Measurements from ENCODE around the gene STIM1.

STIM1 gene

DNA sequence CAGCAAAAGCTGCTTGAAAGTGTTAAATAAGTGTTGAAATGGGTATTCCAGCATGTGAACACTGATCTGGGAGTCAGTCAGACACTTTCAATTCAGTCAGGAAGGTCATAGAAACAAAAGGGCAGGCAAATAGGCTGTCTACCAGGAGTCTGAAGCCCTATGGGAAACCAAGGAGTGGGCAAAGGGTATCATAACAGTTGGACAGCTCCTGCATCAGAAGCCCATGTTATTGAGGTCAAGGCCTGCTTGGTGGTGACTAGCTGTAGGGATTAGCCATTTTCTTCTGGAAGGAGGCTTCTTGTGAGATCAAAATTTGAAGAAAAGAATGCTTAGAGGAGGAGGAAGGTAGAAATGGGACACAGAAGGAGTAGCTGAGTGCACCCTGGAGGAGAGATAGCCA, 97.3 kb downstream of the STIM1 start:
- DNase-seq (ENCODE audit: low read depth) = no peak

DNA sequence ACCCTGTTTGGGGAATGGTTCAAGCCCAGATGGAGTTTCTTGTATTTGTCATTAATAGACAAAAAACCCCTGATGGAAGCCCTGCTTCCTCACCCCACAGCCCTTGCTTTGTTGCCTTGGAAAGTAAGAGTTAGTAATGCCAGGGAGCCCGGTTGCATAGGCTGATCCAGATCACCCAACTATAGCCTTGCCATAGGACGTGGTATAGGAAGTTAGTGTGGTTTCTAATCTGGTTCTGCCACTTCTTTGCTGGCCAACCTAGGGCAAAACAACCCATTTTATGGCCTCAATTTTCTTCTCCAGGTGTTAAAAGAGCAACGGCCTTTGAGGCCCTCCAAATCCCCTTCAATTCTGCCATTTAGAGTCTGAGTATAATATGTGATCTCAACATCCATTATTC, 97.9 kb downstream of the STIM1 start:
- no peak for DNase-seq (ENCODE audit: low read depth)

DNA sequence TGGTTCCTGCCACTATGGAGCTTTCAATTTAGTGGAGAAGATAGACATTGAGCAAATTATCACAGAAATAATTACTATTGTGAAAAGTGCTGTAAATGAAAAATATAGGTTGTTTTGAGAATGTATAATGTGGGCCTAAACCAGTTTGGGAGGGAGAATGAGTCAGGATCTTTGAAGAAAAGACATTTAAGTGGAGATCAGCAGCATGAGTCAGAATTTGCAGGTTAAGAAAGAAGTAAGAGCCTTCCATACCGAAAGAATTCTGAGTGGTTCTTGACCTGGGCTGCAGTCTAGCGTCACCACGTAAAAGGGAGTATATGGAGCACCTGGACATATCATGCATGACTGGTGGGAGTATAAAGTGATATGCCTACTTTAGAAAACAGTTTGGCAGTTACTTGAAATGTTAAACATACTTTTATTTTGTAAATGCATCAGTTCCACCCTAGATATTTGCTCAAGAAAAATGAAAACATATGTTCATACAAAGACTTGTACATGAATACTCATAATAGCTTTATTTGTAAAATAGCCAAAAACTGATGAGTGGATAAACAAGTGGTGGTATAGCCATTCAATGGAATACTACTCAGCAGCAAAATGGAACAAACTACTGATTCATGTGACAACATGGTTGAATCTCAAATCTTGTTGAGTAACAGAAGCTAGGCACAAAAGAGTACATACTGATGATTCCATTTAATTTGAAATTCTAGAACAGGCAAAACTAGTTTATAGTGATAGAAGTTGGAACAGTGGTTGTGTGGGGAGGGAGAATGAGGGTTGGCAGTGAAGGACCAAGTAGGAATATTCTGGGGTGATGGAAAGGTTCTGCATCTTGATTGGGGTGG, 99.2 kb downstream of the STIM1 start:
- no peak for DNase-seq (ENCODE audit: low read depth)

DNA sequence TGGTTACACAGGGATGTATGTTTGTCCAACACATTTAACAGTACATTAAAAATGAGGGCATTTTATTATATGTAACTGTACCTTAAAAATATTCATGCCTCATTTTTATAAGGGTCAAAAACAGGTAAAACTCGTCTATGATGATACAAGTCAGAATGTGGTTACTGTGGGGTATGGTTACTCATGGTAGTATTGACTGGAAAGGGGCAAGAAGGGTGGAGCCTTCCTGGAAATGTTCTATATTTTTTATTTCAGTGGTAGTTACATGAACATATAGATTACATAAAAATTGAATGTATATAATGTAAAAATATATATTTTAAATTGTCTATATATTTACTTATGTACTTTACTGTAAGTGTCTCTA, 99.8 kb downstream of the STIM1 start:
- no peak for DNase-seq (ENCODE audit: low read depth)

DNA sequence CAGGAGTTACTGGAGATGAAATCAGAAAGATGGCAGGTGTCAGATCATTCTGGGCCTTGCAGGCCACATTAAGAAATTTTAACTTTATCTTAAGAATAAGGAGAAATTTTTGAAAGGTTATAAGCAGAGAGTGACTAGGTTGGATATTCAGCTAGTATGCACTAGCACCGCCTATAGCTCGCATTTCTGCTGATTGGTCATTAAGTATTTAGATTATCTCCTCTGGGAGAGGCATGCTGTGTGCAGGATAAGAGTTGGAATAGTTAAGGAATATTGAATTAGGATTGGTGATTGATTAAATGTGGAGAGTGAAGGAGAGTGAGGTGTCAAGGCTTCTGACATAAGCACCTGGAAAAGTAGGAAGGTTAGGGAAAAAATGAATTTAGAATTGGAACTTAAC, 100.6 kb downstream of the STIM1 start:
- no peak for DNase-seq (ENCODE audit: low read depth)

DNA sequence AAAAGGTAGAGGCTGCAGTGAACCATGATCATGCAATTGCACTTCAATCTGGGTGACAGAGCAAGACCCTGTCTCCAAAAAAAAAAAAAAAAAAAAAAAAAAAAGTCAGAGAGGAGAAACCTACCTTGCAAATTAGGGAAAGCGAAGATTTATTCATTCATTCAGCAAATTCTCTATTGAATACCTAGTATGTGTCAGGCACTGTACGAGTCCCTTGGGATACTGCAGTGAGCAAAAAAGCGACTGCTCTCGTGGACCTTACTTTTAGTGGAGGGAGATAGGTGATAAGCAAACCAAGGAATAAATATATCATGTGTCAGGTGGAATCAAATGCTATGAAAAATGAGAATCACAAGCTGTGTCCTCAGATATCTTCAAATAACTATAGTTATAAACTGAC, 101.3 kb downstream of the STIM1 start:
- DNase-seq (ENCODE audit: low read depth) = no peak

DNA sequence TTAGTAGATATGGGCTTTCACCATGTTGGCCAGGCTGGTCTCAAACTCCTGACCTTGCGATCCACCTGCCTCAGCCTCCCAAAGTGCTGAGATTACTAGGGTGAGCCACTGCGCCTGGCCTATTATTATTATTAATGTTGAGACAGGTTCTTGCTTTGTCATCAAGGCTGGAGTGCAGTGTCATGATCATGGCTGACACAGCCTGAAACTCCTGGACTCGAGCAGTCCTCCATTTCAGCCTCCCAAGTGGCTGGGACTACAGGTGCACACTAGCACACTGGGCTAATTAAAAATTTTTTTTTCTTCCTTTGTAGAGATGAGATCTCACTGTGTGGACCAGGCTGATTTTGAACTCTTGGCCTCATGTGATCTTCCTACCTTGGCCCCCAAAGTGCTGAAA, 102.0 kb downstream of the STIM1 start:
- no peak for DNase-seq (ENCODE audit: low read depth)

DNA sequence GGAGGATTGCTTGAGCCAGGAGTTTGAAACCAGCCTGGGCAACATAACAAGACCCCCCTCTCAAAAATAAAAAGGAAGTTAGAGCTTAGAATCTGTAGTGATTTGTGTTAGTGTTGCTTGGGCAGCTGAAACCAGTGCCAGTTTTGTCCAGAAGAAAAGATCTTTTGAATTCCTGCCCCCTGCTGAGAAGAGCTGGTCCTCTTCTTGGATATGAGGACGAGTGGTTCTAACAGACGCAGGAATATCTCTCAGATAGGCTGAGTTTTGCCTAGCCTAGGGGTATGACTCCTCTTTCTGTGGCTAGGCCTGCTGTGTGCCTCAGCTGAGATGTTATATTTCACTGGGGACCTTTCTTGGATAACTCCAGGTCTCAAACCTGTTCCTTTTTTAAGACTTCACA, 102.8 kb downstream of the STIM1 start:
- no peak for DNase-seq (ENCODE audit: low read depth)

DNA sequence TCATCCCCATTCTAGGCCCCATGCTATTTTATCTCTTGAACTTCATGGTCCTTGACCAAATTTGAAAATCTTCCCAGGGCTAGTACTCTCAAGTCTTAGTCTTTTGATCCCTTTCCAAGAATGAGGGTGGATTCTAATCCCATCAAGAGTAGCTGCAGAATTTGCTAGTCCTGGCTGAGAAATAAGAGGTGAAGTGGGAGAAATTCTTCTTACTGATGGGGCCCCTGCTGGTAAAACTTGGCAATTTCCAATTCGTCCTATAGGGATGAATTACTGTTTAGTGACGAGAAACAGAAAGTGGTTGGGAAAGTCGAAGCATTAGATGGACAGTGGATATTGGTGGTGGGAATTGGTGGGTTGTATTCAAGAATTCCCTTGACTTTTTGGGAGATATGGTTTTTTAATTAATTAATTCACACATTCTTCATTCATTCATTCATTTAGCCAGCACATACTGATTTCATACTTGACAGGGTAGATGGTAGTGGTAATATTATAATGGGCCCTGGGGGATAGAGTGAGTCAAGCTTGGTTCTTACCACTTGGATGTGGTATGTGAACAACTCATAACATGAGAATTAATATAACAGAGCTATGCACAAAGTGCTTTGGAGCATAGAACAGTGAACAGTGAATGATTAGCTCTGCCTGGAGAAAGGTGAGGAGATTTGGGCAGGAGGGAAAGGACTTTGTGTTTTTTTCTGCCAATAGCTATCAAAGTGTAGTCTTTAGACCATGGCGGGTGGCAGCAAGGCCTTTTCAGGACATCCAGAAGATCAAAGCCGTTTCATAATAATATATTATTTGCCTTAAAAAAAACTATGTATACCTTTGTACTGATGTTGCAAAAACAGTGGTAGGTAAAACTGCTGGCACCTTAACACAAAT, 103.8 kb downstream of the STIM1 start:
- no peak for DNase-seq (ENCODE audit: low read depth)

DNA sequence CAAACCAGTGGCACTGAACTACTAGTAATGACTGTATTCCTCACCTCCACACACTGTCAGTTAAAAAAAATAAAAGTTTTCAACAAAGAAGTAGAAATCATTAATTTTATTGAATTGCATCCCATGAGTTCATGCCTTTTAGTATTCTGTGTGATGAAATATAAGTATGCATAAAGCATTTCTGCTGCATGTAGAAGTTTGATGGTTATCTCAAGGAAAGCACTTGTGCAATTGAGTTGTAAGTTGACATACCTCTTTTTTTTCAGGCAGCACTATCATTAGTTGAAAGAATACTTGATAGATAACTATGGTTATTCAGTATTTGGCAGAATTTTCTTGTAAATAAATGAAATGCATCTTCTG, 104.4 kb downstream of the STIM1 start:
- no peak for DNase-seq (ENCODE audit: low read depth)

DNA sequence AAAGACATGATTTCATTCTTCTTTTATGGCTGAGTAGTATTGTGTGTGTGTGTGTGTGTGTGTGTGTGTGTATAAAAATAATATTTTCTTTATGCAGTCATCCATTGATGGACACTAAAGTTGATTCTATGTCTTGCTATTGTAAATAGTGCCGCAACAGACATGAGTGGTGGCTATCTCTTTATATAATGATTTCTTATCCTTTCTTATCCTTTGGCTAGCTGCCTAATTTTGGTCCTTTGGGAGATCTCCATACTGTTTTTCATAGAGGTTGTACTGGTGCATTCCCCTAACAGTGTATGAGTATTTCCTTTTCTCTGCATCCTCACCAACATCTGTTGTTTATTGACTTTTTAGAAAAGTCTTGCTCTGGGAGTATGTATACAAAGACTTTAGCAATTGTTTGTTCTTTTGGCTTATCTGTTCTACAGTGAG, 107.0 kb downstream of the STIM1 start:
- DNase-seq (ENCODE audit: low read depth) = no peak

DNA sequence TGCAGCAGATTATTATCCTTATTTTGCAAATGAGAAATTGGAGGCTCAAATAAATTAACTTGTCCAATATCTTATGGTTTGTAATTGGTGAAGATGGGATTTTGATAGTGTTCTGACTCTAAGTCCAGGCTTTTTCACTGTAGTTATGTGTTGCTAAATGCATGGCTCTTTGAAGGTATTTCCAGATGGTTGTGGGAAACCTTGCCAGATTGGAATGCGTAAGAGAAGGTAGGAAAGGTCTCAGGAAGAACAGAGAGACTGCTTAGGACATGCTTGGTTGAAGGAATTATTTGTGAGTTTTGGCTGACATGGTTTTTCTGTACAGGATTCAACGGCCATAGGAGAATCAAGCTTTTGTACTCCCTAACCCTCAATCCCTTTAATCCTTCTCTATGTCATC, 108.6 kb downstream of the STIM1 start:
- no peak for DNase-seq (ENCODE audit: low read depth)

DNA sequence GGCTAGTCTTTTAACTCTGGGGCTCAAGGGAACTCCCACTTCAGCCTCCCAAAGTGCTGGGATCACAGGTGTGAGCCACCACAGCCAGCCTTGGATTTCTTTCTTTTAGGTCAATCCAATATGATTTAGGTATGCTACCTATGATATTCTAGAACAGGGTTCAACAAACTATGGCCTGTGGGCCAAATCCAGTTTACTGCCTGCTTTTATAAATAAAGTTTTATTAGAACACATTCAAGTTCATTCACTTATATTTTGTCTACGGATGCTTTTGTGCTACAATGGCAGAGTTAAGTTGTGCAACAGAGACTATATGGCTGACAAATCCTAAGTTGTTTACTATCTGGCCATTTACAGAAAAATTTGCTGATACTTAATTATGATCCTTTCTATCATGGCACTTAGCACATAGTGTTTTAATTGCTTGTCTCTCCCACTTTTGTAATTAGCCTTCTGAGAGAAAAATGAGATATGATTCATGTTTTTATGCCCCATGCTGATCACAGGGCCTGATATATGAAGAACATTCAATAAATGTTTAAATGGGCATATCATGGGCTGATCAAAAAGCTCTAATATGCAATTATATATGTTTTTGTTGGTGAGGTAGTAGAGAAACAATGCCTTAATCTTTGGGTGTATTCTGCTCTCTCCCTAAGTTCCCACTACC, 109.6 kb downstream of the STIM1 start:
- DNase-seq (ENCODE audit: low read depth) = no peak

DNA sequence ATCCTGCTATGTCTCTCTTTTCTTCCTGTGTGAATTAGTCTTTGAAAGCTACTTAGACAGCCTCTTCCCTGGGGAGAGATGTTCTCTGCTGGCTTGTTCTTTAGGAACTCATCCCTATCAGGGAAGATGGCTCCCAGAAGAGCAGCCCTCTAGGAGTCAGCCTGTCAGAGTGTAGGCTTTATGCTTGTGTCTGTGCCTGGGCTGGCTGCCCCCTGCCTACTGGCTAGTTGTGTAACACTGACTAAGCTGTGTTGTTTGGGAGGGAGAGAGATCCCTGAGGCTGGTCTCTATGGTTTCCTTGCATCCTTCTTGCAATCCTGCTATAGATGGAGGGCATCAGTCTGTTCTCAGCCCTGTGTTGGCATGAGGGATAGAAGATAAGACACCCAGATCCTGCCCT, 112.2 kb downstream of the STIM1 start:
- DNase-seq (ENCODE audit: low read depth) = no peak

DNA sequence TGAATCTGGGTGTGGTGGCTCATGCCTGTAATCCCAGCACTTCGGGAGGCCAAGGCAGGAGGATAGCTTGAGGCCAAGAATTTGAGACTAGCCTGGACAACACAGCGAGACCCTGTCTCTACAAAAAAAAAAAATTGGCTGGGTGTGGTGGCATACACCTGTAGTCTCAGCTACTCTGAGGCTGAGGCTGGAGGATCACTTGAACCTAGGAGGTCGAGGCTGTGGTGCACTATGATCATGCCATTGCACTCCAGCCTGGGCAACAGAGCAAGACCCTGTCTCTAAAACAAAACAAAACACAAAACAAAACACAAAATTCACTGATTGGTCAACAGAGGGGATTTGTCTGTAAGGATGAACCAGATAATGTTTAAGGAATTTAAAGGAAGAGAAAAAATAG, 113.7 kb downstream of the STIM1 start:
- no peak for DNase-seq (ENCODE audit: low read depth)

DNA sequence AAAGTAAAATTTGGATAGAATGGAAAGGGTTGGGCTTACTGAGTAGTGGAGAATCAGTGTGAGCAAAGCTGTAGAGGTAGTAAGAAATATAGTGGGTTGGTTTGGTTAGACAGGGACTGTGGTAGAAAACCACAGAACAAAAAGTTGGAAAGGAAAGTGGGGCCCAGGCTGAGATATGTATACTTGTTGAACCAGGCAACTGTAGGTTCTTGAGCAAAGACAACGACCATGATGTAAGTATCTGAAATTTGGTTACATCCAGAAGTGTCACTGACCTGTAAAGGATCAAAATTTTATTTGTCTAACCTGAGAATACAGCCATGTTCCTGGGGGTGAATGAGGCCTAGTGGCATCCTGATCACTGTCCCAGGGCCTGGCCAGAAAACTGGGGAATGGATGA, 114.1 kb downstream of the STIM1 start:
- DNase-seq (ENCODE audit: low read depth) = no peak

DNA sequence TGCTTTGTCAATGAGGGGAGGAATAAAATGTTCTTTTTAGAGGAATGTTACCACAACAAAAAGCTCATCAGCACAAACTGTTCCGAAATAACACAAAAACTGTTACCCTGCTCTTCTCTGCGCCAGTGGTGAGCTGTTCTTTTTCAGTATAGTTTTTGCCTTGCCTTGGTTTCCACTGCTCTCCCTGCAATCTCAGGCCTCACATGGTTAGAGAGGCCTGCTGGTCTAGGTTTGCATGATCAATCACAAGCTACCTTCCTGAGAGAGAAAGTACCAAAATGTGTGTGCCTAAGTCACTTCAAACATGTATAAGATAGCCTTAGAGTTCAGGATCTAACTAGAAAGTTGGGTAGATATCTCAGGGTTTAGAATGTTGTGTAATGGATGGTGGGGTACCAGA, 114.6 kb downstream of the STIM1 start:
- no peak for DNase-seq (ENCODE audit: low read depth)

DNA sequence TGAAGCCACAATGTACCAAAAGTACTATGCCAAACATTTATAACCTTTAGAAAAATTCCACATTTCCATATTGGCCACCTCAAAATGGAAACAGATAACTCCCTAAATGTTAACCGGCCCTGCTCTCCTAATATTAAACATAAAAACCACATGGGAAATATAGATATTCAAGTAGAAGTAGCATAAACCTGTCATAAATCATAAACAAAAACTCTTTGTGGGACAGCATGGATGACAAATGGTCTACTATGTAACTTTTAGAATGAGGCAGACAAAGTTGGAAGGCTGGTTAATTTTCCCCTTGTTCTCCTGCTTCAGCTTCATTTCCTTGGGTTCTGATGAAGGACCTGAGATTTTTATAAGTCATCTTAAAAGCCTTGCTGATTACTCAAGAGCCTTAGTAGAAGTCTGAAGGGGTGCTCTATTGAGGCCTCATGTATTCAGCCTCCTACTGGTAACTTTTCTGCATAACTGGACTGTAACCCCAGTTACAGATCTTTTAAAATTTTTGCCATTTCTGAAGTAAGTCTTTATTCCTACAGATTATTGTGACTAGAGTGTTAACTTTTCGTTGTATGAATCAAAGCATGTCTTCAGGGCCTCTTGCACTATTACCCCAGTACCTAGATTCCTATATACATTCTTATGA, 116.4 kb downstream of the STIM1 start:
- no peak for DNase-seq (ENCODE audit: low read depth)

DNA sequence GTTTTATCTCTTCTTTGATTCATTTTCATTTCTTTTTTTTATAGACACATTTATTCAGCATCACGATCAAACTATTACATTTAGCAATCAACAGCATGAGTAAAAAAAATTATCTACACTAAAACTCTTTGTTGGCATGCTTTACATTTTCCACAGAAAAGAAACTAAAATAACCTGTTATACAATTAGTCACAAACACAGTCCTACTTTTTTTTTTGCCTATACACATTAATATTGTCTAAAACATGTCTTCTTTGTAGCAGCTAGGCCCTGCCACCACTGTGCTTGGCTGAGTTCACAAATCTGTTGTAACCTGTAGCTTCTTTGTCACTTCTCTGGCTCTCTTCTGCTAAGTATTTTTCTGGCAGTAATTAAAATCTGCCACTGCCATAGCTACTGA, 117.0 kb downstream of the STIM1 start:
- DNase-seq (ENCODE audit: low read depth) = no peak

DNA sequence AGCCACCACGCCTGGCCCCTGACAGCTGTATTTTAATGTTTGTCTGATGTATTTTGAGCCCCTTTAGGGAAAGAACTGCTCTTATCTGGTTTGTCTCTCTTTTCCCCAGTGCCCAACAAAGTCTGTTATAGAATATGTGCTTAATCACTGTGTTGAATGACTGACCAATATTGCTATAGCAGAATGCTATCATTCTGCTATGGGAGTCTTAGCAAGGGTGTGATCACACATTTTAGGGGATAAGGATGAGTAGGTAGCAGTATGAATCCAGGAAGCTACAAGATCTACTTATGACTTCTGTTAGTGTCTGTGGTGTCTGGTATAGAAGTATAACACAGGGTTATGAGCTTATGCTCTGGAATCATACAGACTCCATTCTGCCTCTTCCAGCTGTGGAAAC, 121.6 kb downstream of the STIM1 start:
- DNase-seq (ENCODE audit: low read depth) = no peak

DNA sequence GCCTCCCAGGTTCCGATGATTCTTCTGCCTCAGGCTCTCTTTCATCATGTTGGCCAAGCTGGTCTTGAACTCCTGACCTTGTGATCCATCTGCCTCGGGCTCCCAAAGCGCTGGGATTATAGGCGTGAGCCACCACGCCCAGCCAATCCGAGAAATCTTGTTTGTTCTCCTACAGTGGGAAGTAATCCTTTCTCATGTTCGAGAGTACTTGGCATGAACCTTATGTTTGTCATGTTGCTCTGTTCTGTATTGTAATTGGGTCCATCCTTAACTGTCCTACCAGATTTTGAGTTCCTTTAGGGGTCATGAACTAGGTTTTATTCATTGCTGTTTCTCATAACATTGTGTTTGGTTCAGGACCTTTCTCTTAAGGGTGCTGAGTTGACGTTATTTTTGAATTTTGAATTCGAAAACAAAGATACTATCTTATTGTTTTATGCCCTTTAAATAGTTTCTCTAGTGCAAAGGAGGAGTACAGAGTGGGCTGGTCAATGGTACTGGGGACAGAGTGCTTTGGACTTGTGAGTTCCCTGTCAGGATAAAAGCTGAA, 125.7 kb downstream of the STIM1 start:
- DNase-seq (ENCODE audit: low read depth) = no peak

DNA sequence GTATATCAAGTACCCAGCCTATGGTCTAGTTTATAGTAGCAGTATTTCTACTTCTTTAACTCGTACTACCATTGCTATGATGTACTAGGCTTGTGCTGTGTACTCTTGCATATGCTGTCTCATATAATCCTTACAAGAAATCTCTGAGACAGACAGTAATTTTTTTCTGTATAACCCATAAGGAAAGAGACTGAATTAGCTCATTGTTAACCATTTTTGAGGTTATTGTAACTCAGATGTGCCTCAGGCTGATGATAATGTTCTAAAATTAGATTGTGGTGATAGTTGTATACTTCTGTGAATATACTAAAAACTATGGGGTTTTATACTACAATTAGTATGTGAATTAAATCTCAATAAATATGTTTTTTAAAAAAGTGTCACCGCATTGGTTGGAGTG, 127.0 kb downstream of the STIM1 start:
- no peak for DNase-seq (ENCODE audit: low read depth)
